H9 (cell line): ENCODE measurements around the gene SLC6A3. TPM values are rescaled to one million over a fixed set of nuclear protein-coding genes. Genes with fewer than 3 reads are reported as not detected.

Experiments used
- DNase-seq: peaks from one replicate; pipeline ENCODE4 v3.0.0-alpha.2; 2017
- H2AFZ ChIP-seq: one replicate; pipeline ENCODE4 v1.6.1; 2013; ENCODE audit warnings: mild to moderate bottlenecking, low read length, control low read depth, moderate library complexity
- H2AK5ac ChIP-seq: 2 replicates; pipeline ENCODE4 v1.6.1; 2013; ENCODE audit warnings: low read length, control low read depth, mixed read lengths; ENCODE audit not compliant: insufficient read length
- H2BK120ac ChIP-seq: one replicate; pipeline ENCODE4 v1.6.1; 2013; ENCODE audit warnings: low read depth, mild to moderate bottlenecking, low read length, control low read depth, inconsistent platforms; ENCODE audit not compliant: poor library complexity, severe bottlenecking
- H2BK12ac ChIP-seq: 2 replicates; pipeline ENCODE4 v1.6.1; 2013; ENCODE audit warnings: low read length, control low read depth, mixed read lengths, low read depth; ENCODE audit not compliant: insufficient read length
- H2BK15ac ChIP-seq: 2 replicates; pipeline ENCODE4 v1.6.1; 2013; ENCODE audit warnings: low read depth, low read length, control low read depth
- H2BK20ac ChIP-seq: one replicate; pipeline ENCODE4 v1.6.1; 2013; ENCODE audit warnings: low read depth, mild to moderate bottlenecking, low read length, control low read depth, inconsistent platforms; ENCODE audit not compliant: poor library complexity, severe bottlenecking
- H2BK5ac ChIP-seq: 2 replicates; pipeline ENCODE4 v1.6.1; 2013; ENCODE audit warnings: low read length, control low read depth, mixed read lengths; ENCODE audit not compliant: insufficient read length
- H3K14ac ChIP-seq: 2 replicates; pipeline ENCODE4 v1.6.1; 2013; ENCODE audit warnings: low read length, control low read depth; ENCODE audit not compliant: insufficient read depth
- H3K18ac ChIP-seq: 2 replicates; pipeline ENCODE4 v1.6.1; 2013; ENCODE audit warnings: low read depth, mild to moderate bottlenecking, mixed read lengths, low read length, control low read depth; ENCODE audit not compliant: insufficient read length
- H3K23ac ChIP-seq: 2 replicates; pipeline ENCODE4 v1.6.1; 2013; ENCODE audit warnings: low read length, control low read depth, mixed read lengths, low read depth; ENCODE audit not compliant: insufficient read length
- H3K23me2 ChIP-seq: 2 replicates; pipeline ENCODE4 v1.6.1; 2013; ENCODE audit warnings: low read depth, mild to moderate bottlenecking, mixed read lengths, low read length, control low read depth; ENCODE audit not compliant: insufficient read length, poor library complexity, severe bottlenecking
- H3K27ac ChIP-seq: 2 replicates; pipeline ENCODE4 v1.5.1; 2013; ENCODE audit warnings: low read length, control low read depth, mixed read lengths, low read depth; ENCODE audit not compliant: insufficient read length
- H3K27me3 ChIP-seq: 2 replicates; pipeline ENCODE4 v1.6.1; 2013; ENCODE audit warnings: low read length, control low read depth, inconsistent platforms; ENCODE audit not compliant: insufficient read depth
- H3K4ac ChIP-seq: 2 replicates; pipeline ENCODE4 v1.6.1; 2013; ENCODE audit warnings: low read depth, mild to moderate bottlenecking, control low read depth, inconsistent platforms, low read length, moderate library complexity
- H3K4me1 ChIP-seq: 2 replicates; pipeline ENCODE4 v1.6.1; 2013; ENCODE audit warnings: low read length, control low read depth, inconsistent platforms; ENCODE audit not compliant: insufficient read depth
- H3K4me2 ChIP-seq: 2 replicates; pipeline ENCODE4 v1.6.1; 2013; ENCODE audit warnings: low read length, control low read depth, mixed read lengths; ENCODE audit not compliant: insufficient read length, insufficient read depth
- H3K56ac ChIP-seq: 2 replicates; pipeline ENCODE4 v1.6.1; 2013; ENCODE audit warnings: low read depth, mild to moderate bottlenecking, mixed read lengths, low read length, control low read depth; ENCODE audit not compliant: insufficient read length
- H3K79me1 ChIP-seq: 2 replicates; pipeline ENCODE4 v1.6.1; 2013; ENCODE audit warnings: low read depth, mild to moderate bottlenecking, moderate library complexity, low read length, control low read depth, inconsistent platforms; ENCODE audit not compliant: insufficient read depth, poor library complexity, severe bottlenecking
- H3K79me2 ChIP-seq: 2 replicates; pipeline ENCODE4 v1.6.1; 2013; ENCODE audit warnings: low read length, control low read depth, inconsistent platforms; ENCODE audit not compliant: insufficient read depth
- H3K9ac ChIP-seq: 2 replicates; pipeline ENCODE4 v1.6.1; 2013; ENCODE audit warnings: low read length, control low read depth, mixed read lengths; ENCODE audit not compliant: insufficient read length; ENCODE audit errors: extremely low read depth
- H3K9me3 ChIP-seq: one replicate; pipeline ENCODE4 v1.6.1; 2013; ENCODE audit warnings: low read depth, low read length, inconsistent platforms; ENCODE audit not compliant: control insufficient read depth
- H3T11ph ChIP-seq: one replicate; pipeline ENCODE4 v1.6.1; 2013; ENCODE audit warnings: mild to moderate bottlenecking, low read length, control low read depth, inconsistent platforms
- H4K20me1 ChIP-seq: one replicate; pipeline ENCODE4 v1.6.1; 2013; ENCODE audit not compliant: control insufficient read depth, insufficient read length, insufficient read depth
- H4K5ac ChIP-seq: 2 replicates; pipeline ENCODE4 v1.6.1; 2013; ENCODE audit warnings: low read depth, mild to moderate bottlenecking, mixed read lengths, low read length, control low read depth; ENCODE audit not compliant: insufficient read length
- H4K8ac ChIP-seq: replicated peaks from 2 replicates; pipeline ENCODE4 v1.6.1; 2013; ENCODE audit warnings: low read length, control low read depth, mixed read lengths, low read depth; ENCODE audit not compliant: insufficient read length
- H4K91ac ChIP-seq: 2 replicates; pipeline ENCODE4 v1.6.1; 2013; ENCODE audit warnings: low read depth, mild to moderate bottlenecking, moderate library complexity, mixed read lengths, low read length, control low read depth; ENCODE audit not compliant: insufficient read length
- H3K27ac Mint-ChIP-seq, 3 experiments: 2 replicates in 2 of 3; 3 replicates in 1 of 3; pipeline ENCODE4 v1.8.0; 2020 to 2021; ENCODE audit warnings: mixed read lengths in 3 of 3, mild to moderate bottlenecking in 1 of 3, moderate library complexity in 1 of 3
- H3K27me3 Mint-ChIP-seq: 2 replicates; pipeline ENCODE4 v1.8.0; 2021; ENCODE audit warnings: low read depth, mild to moderate bottlenecking, moderate library complexity, mixed read lengths
- H3K36me3 Mint-ChIP-seq, 3 experiments: 2 replicates in 2 of 3; 3 replicates in 1 of 3; pipeline ENCODE4 v1.8.0; 2020 to 2021; ENCODE audit warnings: low read depth in 3 of 3, mixed read lengths in 3 of 3; ENCODE audit not compliant: insufficient read depth in 1 of 3
- H3K4me1 Mint-ChIP-seq, 2 experiments: 2 replicates each; pipeline ENCODE4 v1.8.0; 2020; ENCODE audit warnings: mixed read lengths in 2 of 2
- H3K4me3 Mint-ChIP-seq, 2 experiments: 2 replicates in 1 of 2; 3 replicates in 1 of 2; pipeline ENCODE4 v1.8.0; 2020 to 2021; ENCODE audit warnings: mild to moderate bottlenecking in 2 of 2, mixed read lengths in 2 of 2, moderate library complexity in 1 of 2
- H3K9me3 Mint-ChIP-seq, 2 experiments: 2 replicates in 1 of 2; 3 replicates in 1 of 2; pipeline ENCODE4 v1.8.0; 2020; ENCODE audit warnings: mild to moderate bottlenecking in 2 of 2, mixed read lengths in 2 of 2, moderate library complexity in 1 of 2
- WGBS: extraction: QIAGEN DNeasy Blood & Tissue Kit; methylation state at CpG from one replicate; pipeline ENCODE4 v1.1.7; 2013; ENCODE audit warnings: missing lambda C conversion rate, low lambda C conversion rate, mixed read lengths; ENCODE audit not compliant: insufficient read length; ENCODE audit errors: extremely low coverage; 5-methylcytosine and 5-hydroxymethylcytosine counted together
- total RNA-seq: library from RNA; stranded (reverse); gene quantifications from 2 replicates; pipeline ENCODE4 v1.2.1, GENCODE V29; 2021
- TF ChIP-seq, protein P1 (sequence below): fragments of 200-600 bp; sonication (generic); conservative IDR thresholded peaks from 3 replicates; pipeline ENCODE4 v1.8.0; 2021; ENCODE audit warnings: antibody characterized with exemption, mild to moderate bottlenecking

SLC6A3 gene
- total RNA-seq, 1 experiment from 2014 or later = 0.61 TPM

GRCh38 chr5:1415626-1416360 is 29.4 kb downstream of the SLC6A3 start:
- Histone ChIP-seq H3K4ac (no peak overlapping the region), H2BK5ac (no peak overlapping the region), H4K8ac (no peak overlapping the region), H2BK12ac (no peak overlapping the region), H3K18ac (no peak overlapping the region), H3K56ac (no peak overlapping the region), H3K27me3 (no peaks in the 10 kb centered on the region), H4K5ac (no peak overlapping the region), H3K14ac (no peak overlapping the region), H3K79me2 (no peaks in the 10 kb centered on the region), H3T11ph (no peak overlapping the region), H3K4me1 (peaks cover 3% of the 10 kb centered on the region; the same call in 1 of the 2 replicates), H2BK20ac (no peak overlapping the region), H4K20me1 (no peaks in the 10 kb centered on the region), H2AFZ (no peak overlapping the region), H2BK15ac (no peak overlapping the region), H3K23me2 (peaks cover 4% of the 10 kb centered on the region), H2BK120ac (no peak overlapping the region), H2AK5ac (no peak overlapping the region), H3K9ac (no peak overlapping the region), H3K27ac (no peak overlapping the region), H3K9me3 (no peaks in the 10 kb centered on the region), H3K4me2 (no peak overlapping the region), H3K79me1 (no peaks in the 10 kb centered on the region), H3K23ac (no peak overlapping the region), H4K91ac (no peak overlapping the region)
- no peak for DNase-seq
- Mint-ChIP-seq H3K27ac (peak overlapping the region in 1 of 3 experiments; percentile 60; a peak in 1 of 7 replicates), H3K9me3 (peaks cover 3% of the 10 kb centered on the region in 2 experiments), H3K4me3 (no peak overlapping the region), H3K4me1 (peaks cover 14 to 21% of the 10 kb centered on the region in 2 experiments), H3K27me3 (peaks cover 9% of the 10 kb centered on the region), H3K36me3 (no peaks in the 10 kb centered on the region; a peak in 1 of 7 replicates)
- TF ChIP-seq, protein P1, sequence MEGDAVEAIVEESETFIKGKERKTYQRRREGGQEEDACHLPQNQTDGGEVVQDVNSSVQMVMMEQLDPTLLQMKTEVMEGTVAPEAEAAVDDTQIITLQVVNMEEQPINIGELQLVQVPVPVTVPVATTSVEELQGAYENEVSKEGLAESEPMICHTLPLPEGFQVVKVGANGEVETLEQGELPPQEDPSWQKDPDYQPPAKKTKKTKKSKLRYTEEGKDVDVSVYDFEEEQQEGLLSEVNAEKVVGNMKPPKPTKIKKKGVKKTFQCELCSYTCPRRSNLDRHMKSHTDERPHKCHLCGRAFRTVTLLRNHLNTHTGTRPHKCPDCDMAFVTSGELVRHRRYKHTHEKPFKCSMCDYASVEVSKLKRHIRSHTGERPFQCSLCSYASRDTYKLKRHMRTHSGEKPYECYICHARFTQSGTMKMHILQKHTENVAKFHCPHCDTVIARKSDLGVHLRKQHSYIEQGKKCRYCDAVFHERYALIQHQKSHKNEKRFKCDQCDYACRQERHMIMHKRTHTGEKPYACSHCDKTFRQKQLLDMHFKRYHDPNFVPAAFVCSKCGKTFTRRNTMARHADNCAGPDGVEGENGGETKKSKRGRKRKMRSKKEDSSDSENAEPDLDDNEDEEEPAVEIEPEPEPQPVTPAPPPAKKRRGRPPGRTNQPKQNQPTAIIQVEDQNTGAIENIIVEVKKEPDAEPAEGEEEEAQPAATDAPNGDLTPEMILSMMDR = no peak
- WGBS = no CpG with 5 or more reads among the region's 22 CpGs
